Endothelial cell of umbilical vein (primary cell): ENCODE measurements around the gene EPS8L1. TPM values are rescaled to one million over a fixed set of nuclear protein-coding genes. Genes with fewer than 3 reads are reported as not detected.

Source experiments
- BruUV-seq: library from RNA; stranded (reverse); fragments of 400-500 nt; replicated peaks from 2 replicates; lab custom pipeline; 2021; lab: Mats Ljungman, UMichigan
- CTCF ChIA-PET: fragments of 300-600, 350-600 bp; sonication (Branson Sonifier 250); formaldehyde crosslinking; loops from one replicate; lab custom pipeline; 2021; ENCODE audit warnings: antibody characterized with exemption, inconsistent platforms; lab: Charles Lee
- POLR2A ChIA-PET: fragments of 300-600, 350-600 bp; sonication (Branson Sonifier 250); formaldehyde crosslinking; loops from one replicate; lab custom pipeline; 2021; ENCODE audit warnings: antibody characterized with exemption, inconsistent platforms; lab: Charles Lee
- DNase-seq: peaks from one replicate; pipeline ENCODE4 v3.0.0-alpha.2; 2011; ENCODE audit warnings: low read depth, low spot score
- FAIRE-seq: peaks from 2 replicates; lab custom pipeline; 2011; peaks lifted over from hg19 to GRCh38; lab: Jason Lieb, UNC
- H2AFZ ChIP-seq: 2 replicates; pipeline ENCODE4 v1.6.0; 2012; ENCODE audit warnings: low read depth, low read length, control low read depth, inconsistent platforms
- H3K27ac ChIP-seq: 2 replicates; pipeline ENCODE4 v1.5.1; 2011; ENCODE audit warnings: low read depth, mild to moderate bottlenecking, control low read depth, low read length, moderate library complexity; ENCODE audit not compliant: insufficient read depth
- H3K27me3 ChIP-seq, 2 experiments: 2 replicates each; pipeline versions ENCODE4 v1.6.0 to v1.6.1; 2011; ENCODE audit warnings: low read length in 2 of 2, mixed read lengths in 1 of 2; ENCODE audit not compliant: control insufficient read depth in 2 of 2, insufficient read depth in 2 of 2
- H3K36me3 ChIP-seq, 2 experiments: 2 replicates in 1 of 2; 3 replicates in 1 of 2; pipeline ENCODE4 v1.5.1; 2011; ENCODE audit warnings: low read length in 2 of 2, mild to moderate bottlenecking in 1 of 2, moderate library complexity in 1 of 2; ENCODE audit not compliant: control insufficient read depth in 2 of 2, insufficient read depth in 2 of 2; ENCODE audit errors: extremely low read depth in 1 of 2
- H3K4me1 ChIP-seq: 3 replicates; pipeline ENCODE4 v1.5.1; 2011; ENCODE audit warnings: mild to moderate bottlenecking, low read length; ENCODE audit not compliant: control insufficient read depth, insufficient read depth; ENCODE audit errors: extremely low read depth
- H3K4me2 ChIP-seq: 2 replicates; pipeline ENCODE4 v1.6.1; 2011; ENCODE audit warnings: low read length, control low read depth, mixed read lengths; ENCODE audit not compliant: insufficient read depth
- H3K4me3 ChIP-seq, 3 experiments: fragments of 200-600 bp in 1 of 3; sonication (generic), shearing (Covaris generic) in 1 of 3; replicated peaks in 1 of 3; 2 replicates each; pipeline ENCODE4 v1.5.1; 2011 to 2016; ENCODE audit warnings: control low read depth in 3 of 3, low read length in 3 of 3, mild to moderate bottlenecking in 2 of 3, inconsistent platforms in 1 of 3, low read depth in 1 of 3, moderate library complexity in 1 of 3; ENCODE audit not compliant: insufficient read depth in 1 of 3
- H3K79me2 ChIP-seq: 2 replicates; pipeline ENCODE4 v1.6.0; 2012; ENCODE audit warnings: low read length, inconsistent platforms; ENCODE audit not compliant: control insufficient read depth, insufficient read depth
- H3K9ac ChIP-seq: replicated peaks from 2 replicates; pipeline ENCODE3; 2011; ENCODE audit warnings: low read length, control low read depth; ENCODE audit not compliant: insufficient read depth; ENCODE audit errors: extremely low read depth
- H3K9me1 ChIP-seq: replicated peaks from 3 replicates; pipeline ENCODE4 v1.6.0; 2011; ENCODE audit warnings: mild to moderate bottlenecking, low read length; ENCODE audit not compliant: control insufficient read depth, insufficient read depth; ENCODE audit errors: extremely low read depth
- H3K9me3 ChIP-seq: replicated peaks from 2 replicates; pipeline ENCODE4 v1.5.1; 2012; ENCODE audit warnings: low read length, inconsistent platforms; ENCODE audit not compliant: control insufficient read depth, insufficient read depth
- H4K20me1 ChIP-seq: replicated peaks from 2 replicates; pipeline ENCODE3; 2011; ENCODE audit warnings: mild to moderate bottlenecking, low read length; ENCODE audit not compliant: control insufficient read depth, insufficient read depth; ENCODE audit errors: extremely low read depth
- EZH2 ChIP-seq: IDR thresholded peaks from 2 replicates; pipeline ENCODE4 v1.6.1; 2012; ENCODE audit warnings: borderline replicate concordance, low read depth, mild to moderate bottlenecking, moderate library complexity, low read length, inconsistent platforms; ENCODE audit not compliant: severe bottlenecking
- FOS ChIP-seq: IDR thresholded peaks from 2 replicates; pipeline ENCODE4 v1.6.1; 2011; ENCODE audit warnings: mild to moderate bottlenecking, low read length, moderate library complexity, borderline replicate concordance; ENCODE audit not compliant: insufficient read depth
- GATA2 ChIP-seq: IDR thresholded peaks from 2 replicates; pipeline ENCODE4 v1.7.0; 2011; ENCODE audit warnings: low read depth, mild to moderate bottlenecking, moderate library complexity, mixed read lengths, low read length; ENCODE audit not compliant: insufficient read length, insufficient read depth
- JUN ChIP-seq: IDR thresholded peaks from 2 replicates; pipeline ENCODE4 v1.6.1; 2011; ENCODE audit warnings: borderline replicate concordance, low read depth; ENCODE audit not compliant: insufficient read length, insufficient read depth
- MYC ChIP-seq: IDR thresholded peaks from one replicate; pipeline ENCODE4 v1.6.1; 2011; ENCODE audit warnings: mild to moderate bottlenecking, low read depth, low read length
- POLR2A ChIP-seq: IDR thresholded peaks from 2 replicates; pipeline ENCODE4 v1.6.1; 2012; ENCODE audit warnings: low read depth, mild to moderate bottlenecking, control low read depth, low read length
- POLR2AphosphoS5 ChIP-seq: IDR thresholded peaks from 2 replicates; pipeline ENCODE4 v1.6.1; 2012; ENCODE audit warnings: low read depth, mild to moderate bottlenecking, control low read depth, low read length, moderate library complexity; ENCODE audit not compliant: insufficient read depth
- dilution Hi-C: fragments of 300-500 bp; cut with MboI; formaldehyde crosslinking; loops from one replicate; pipeline ENCODE4 v1.15.0; 2019; ENCODE audit warnings: low sequenced_read_pairs; ENCODE audit not compliant: extremely low pct_ligation_motif_present
- intact Hi-C: fragments of 100-400 bp; cut with micrococcal nuclease; formaldehyde crosslinking; loops from one replicate; pipeline ENCODE4 v1.10.0; 2022
- polyA plus RNA-seq, 4 experiments: library from polyadenylated mRNA; depleted of rRNA in 3 of 4; stranded (reverse) in 3 of 4; unstranded in 1 of 4; fragments of >200 nt; gene quantifications; 2 replicates each; pipeline versions ENCODE4 v1.2.1 to v1.2.3, GENCODE V29; 2011 to 2012; ENCODE audit warnings: missing spikeins in 1 of 4
- total RNA-seq: library from RNA; stranded (reverse); gene quantifications from 2 replicates; pipeline ENCODE4 v1.2.3, GENCODE V29; 2021
- TF ChIP-seq, protein P1 (sequence below), 2 donors: IDR thresholded peaks; 1 replicate in 1 of 2; 2 replicates in 1 of 2; pipeline ENCODE4 v1.5.1; 2011; ENCODE audit warnings: low read length in 2 of 2, mild to moderate bottlenecking in 2 of 2, moderate library complexity in 2 of 2, control low read depth in 1 of 2, inconsistent platforms in 1 of 2, low read depth in 1 of 2; ENCODE audit not compliant: insufficient read depth in 1 of 2; ENCODE audit errors: extremely low read depth in 1 of 2
- TF ChIP-seq, protein P2 (sequence below): IDR thresholded peaks from 2 replicates; pipeline ENCODE4 v1.6.1; 2011; ENCODE audit not compliant: insufficient read depth, insufficient read length

The EPS8L1 gene
- total and polyA plus RNA-seq, 2 donors (not counting 3 experiments of a cell fraction or from before 2014, with no cell fraction given), result 15.9 to 28.9 TPM

DNA sequence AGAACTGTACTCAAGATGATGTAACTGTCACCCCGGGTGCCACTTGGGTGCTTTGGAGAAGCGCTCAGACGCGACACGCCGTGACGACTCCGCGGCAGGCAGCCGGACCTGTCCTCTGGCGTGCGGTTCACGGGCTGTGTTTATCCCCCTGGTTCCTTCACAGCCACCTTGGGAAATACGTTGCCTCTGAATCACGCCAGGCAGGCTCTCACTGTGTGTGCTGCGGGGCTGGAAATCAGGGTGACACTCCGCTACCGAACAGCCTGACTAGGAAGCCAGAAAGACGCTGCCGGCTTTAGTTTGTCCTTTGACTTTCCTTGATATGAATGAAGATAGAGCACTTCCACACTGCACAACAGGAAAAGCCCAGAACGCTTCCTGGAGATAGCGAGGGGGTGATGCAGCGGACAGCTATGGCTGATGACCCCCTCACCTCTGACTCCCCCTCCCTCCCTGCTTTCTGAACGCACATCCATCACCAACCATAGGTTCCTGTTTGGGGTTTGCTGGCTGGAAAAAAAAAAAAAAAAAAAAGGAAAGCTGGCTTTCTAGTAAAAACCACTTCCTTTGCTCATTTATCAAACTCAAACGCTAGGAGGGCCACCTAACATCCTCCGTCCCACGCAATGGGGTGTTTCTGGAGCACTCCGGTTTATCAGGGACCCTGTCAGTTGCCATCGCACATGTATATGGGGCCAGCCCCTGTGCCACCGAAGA, 33.9 kb upstream of the EPS8L1 start:
- TF ChIP-seq, protein P1, sequence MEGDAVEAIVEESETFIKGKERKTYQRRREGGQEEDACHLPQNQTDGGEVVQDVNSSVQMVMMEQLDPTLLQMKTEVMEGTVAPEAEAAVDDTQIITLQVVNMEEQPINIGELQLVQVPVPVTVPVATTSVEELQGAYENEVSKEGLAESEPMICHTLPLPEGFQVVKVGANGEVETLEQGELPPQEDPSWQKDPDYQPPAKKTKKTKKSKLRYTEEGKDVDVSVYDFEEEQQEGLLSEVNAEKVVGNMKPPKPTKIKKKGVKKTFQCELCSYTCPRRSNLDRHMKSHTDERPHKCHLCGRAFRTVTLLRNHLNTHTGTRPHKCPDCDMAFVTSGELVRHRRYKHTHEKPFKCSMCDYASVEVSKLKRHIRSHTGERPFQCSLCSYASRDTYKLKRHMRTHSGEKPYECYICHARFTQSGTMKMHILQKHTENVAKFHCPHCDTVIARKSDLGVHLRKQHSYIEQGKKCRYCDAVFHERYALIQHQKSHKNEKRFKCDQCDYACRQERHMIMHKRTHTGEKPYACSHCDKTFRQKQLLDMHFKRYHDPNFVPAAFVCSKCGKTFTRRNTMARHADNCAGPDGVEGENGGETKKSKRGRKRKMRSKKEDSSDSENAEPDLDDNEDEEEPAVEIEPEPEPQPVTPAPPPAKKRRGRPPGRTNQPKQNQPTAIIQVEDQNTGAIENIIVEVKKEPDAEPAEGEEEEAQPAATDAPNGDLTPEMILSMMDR (IDR thresholded peaks at IDR 0.05; ENCODE audit: extremely low read depth in 1 of 2, insufficient read depth in 1 of 2, low read depth in 1 of 2, low read length in 2 of 2), result no peak
- TF ChIP-seq GATA2 (peak; percentile 88), POLR2A (peak; percentile 44), POLR2AphosphoS5 (peak; percentile 63)
- Histone ChIP-seq H2AFZ (peak overlapping the region; percentile 15), H3K27ac (peak overlapping the region; percentile 55), H3K4me2 (peak overlapping the region; percentile 34), H3K9ac (peak overlapping the region; percentile 33), H3K79me2 (no peaks in the 10 kb centered on the region), H3K9me1 (no peaks in the 10 kb centered on the region), H3K9me3 (no peaks in the 10 kb centered on the region), H3K36me3 (peaks cover 0 to 8% of the 10 kb centered on the region in 2 experiments), H3K4me3 (peak overlapping the region in 1 of 3 experiments; percentile 27), H4K20me1 (no peaks in the 10 kb centered on the region), H3K27me3 (no peaks in the 10 kb centered on the region), H3K4me1 (peaks cover 19% of the 10 kb centered on the region)
- CTCF ChIA-PET, result interaction anchor here (1.6 kb wide), 1 partner anchor 13 kb away, joined by 3 read pairs; no protein-coding TSS in a partner anchor
- BruUV-seq, result no TSS peak
- intact Hi-C loops (no loop called here), dilution Hi-C loops (no loop called here)
- POLR2A ChIA-PET, result no interaction called here
- DNase-seq (peak; percentile 74), FAIRE-seq (peak; percentile 71)

DNA sequence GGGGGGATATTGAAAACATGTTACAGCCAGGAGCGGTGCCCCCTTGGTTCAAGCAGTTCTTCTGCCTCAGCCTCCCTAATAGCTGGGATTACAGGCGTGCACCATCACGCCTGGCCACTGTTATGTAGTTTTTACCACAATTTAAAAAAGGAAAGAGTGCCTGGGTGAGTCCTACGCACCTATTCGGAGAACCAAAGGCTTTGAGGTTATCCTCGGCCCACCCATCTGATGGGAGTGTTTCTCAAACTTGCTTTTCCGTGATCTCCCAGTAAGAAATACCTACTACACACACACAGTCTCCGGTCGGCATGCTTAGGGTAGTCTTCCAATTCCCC, 33.4 kb upstream of the EPS8L1 start:
- dilution Hi-C loops, result no loop called here
- no TSS peak for BruUV-seq

More for the DNA sequence above, 33.4 kb upstream of the EPS8L1 start:
- H3K9ac ChIP-seq, result no peak overlapping the region
- H3K27ac ChIP-seq, result peak overlapping the region; percentile 55
- POLR2A ChIA-PET, result no interaction called here
- no peaks in the 10 kb centered on the region for H3K79me2 ChIP-seq
- H3K4me3 ChIP-seq, result no peak overlapping the region
- peaks cover 19% of the 10 kb centered on the region for H3K4me1 ChIP-seq
- no peaks in the 10 kb centered on the region for H3K9me3 ChIP-seq
- H3K9me1 ChIP-seq, result no peaks in the 10 kb centered on the region
- no peak overlapping the region for H2AFZ ChIP-seq
- H3K36me3 ChIP-seq, result peaks cover 3 to 11% of the 10 kb centered on the region in 2 experiments
- intact Hi-C loops, result no loop called here
- H4K20me1 ChIP-seq, result no peaks in the 10 kb centered on the region
- H3K27me3 ChIP-seq, result no peaks in the 10 kb centered on the region
- H3K4me2 ChIP-seq, result peak overlapping the region; percentile 34
- CTCF ChIA-PET, result interaction anchor here (1.6 kb wide), 1 partner anchor 13 kb away, joined by 3 read pairs; no protein-coding TSS in a partner anchor
- TF ChIP-seq EZH2 (no peak), MYC (no peak), JUN (no peak), FOS (no peak), GATA2 (no peak), POLR2A (no peak)
- TF ChIP-seq, protein P2, sequence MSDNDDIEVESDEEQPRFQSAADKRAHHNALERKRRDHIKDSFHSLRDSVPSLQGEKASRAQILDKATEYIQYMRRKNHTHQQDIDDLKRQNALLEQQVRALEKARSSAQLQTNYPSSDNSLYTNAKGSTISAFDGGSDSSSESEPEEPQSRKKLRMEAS, result no peak
- TF ChIP-seq, protein P1 (IDR thresholded peaks at IDR 0.05; ENCODE audit: extremely low read depth in 1 of 2, insufficient read depth in 1 of 2, low read depth in 1 of 2, low read length in 2 of 2), result no peak
- DNase-seq, result no peak
- FAIRE-seq, result no peak
